GM12878 (cell line): ENCODE results near the gene KLF7. TPM values are rescaled to one million over a fixed set of nuclear protein-coding genes. Genes with fewer than 3 reads are reported as not detected.

ENCODE experiments used
- CTCF ChIP-seq, 3 experiments: IDR thresholded peaks in 2 of 3; conservative IDR thresholded peaks in 1 of 3; 2 replicates each; pipeline ENCODE4 v1.5.1; 2011; ENCODE audit warnings: low read depth in 3 of 3, low read length in 3 of 3, mild to moderate bottlenecking in 3 of 3, control low read depth in 2 of 3, moderate library complexity in 2 of 3, inconsistent platforms in 1 of 3, mixed read lengths in 1 of 3; ENCODE audit not compliant: control insufficient read depth in 2 of 3, insufficient read depth in 1 of 3; ENCODE audit errors: extremely low read depth in 1 of 3
- POLR2AphosphoS5 ChIP-seq: IDR thresholded peaks from 2 replicates; pipeline ENCODE4 v1.6.1; 2011; ENCODE audit warnings: mild to moderate bottlenecking, low read length, inconsistent platforms
- REST ChIP-seq: IDR thresholded peaks from 2 replicates; pipeline ENCODE4 v1.6.1; 2012; ENCODE audit warnings: mild to moderate bottlenecking, low read depth, low read length
- RUNX3 ChIP-seq: IDR thresholded peaks from 2 replicates; pipeline ENCODE4 v1.6.1; 2012; ENCODE audit warnings: low read length, inconsistent platforms
- ZNF274 ChIP-seq: IDR thresholded peaks from one replicate; pipeline ENCODE4 v1.8.0; 2011; ENCODE audit not compliant: insufficient read length, insufficient read depth
- ZNF384 ChIP-seq: IDR thresholded peaks from 2 replicates; pipeline ENCODE4 v1.6.1; 2012; ENCODE audit warnings: low read depth, mild to moderate bottlenecking, low read length, improper control_type of control experiment, borderline replicate concordance
- polyA plus RNA-seq, 11 experiments: library from polyadenylated mRNA; depleted of rRNA in 4 of 11; unstranded in 6 of 11; stranded (reverse) in 5 of 11; fragments of >200 nt; fragmentation: Nextera tagmentation in 4 of 11; fragmentation: Illumina TruSeq in 1 of 11; extraction: Ambion mirVana in 4 of 11; extraction: Trizol in 1 of 11; gene quantifications; 1 replicate in 1 of 11; 2 replicates in 10 of 11; pipeline versions ENCODE4 v1.2.1 to v1.2.3, GENCODE V29; 2011 to 2016; ENCODE audit warnings: inconsistent platforms in 2 of 11, missing spikeins in 2 of 11, low read depth in 1 of 11
- total RNA-seq, 4 experiments: library from RNA; depleted of rRNA in 3 of 4; stranded (reverse); fragments of >200 nt in 3 of 4; fragmentation: Illumina TruSeq in 1 of 4; extraction: Trizol in 1 of 4; gene quantifications; 2 replicates each; pipeline versions ENCODE4 v1.2.1 to v1.2.3, GENCODE V29; 2013 to 2021
- TF ChIP-seq, protein P1 (sequence below): IDR thresholded peaks from 2 replicates; pipeline ENCODE4 v1.6.1; 2012; ENCODE audit warnings: low read depth, low read length, improper control_type of control experiment

Gene KLF7
- total and polyA plus RNA-seq, 10 of the 15 experiments (the other 5 are each of a cell fraction or from before 2014, with no cell fraction given) = 2.4 to 24.8 (median 8.5) TPM

DNA sequence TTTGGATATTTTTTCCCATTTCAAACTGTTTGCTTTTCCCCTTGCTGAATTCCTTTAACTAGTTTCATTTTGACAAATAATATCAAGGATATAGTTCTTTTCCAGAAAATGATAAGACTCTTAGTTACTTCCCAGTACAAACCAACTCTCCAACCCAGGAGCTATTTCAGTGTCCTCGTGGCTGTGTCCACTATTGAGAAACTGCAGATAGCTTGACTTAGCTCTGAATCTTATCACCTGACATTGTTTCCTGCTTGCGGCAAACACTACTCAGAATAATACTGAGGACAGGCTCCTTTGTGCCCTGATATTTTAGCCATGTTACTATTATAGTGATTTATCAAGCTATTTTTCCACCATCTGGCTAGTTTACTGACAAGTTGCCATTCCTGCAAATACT is 74.6 kb downstream of the KLF7 start (continued):
- no peak for TF ChIP-seq REST
- TF ChIP-seq, protein P1, sequence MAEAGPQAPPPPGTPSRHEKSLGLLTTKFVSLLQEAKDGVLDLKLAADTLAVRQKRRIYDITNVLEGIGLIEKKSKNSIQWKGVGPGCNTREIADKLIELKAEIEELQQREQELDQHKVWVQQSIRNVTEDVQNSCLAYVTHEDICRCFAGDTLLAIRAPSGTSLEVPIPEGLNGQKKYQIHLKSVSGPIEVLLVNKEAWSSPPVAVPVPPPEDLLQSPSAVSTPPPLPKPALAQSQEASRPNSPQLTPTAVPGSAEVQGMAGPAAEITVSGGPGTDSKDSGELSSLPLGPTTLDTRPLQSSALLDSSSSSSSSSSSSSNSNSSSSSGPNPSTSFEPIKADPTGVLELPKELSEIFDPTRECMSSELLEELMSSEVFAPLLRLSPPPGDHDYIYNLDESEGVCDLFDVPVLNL = no peak
- TF ChIP-seq CTCF (IDR thresholded peaks at IDR 0.05 in 2 of 3, conservative IDR thresholded peaks at IDR 0.05 in 1 of 3; ENCODE audit: control insufficient read depth in 2 of 3, extremely low read depth in 1 of 3, insufficient read depth in 1 of 3, low read depth in 3 of 3, low read length in 3 of 3) = no peak
- no peak for TF ChIP-seq ZNF384
- no peak for TF ChIP-seq RUNX3
- no peak for TF ChIP-seq POLR2AphosphoS5
- no peak for TF ChIP-seq ZNF274
